Peyer's patch (tissue), 4 donors: ENCODE measurements around the gene TNIK. TPM values are rescaled to one million over a fixed set of nuclear protein-coding genes. Genes with fewer than 3 reads are reported as not detected.

ENCODE experiments used
- DNase-seq, 3 donors: peaks; one replicate each; pipeline ENCODE4 v3.0.0-alpha.2; 2017 to 2019
- H3K27ac ChIP-seq, 4 donors: fragments of 200-600 bp; sonication (generic); one replicate each; pipeline ENCODE4 v1.5.1; 2016 to 2019
- H3K27me3 ChIP-seq, 2 donors: fragments of 200-600 bp; sonication (generic); one replicate each; pipeline ENCODE4 v1.5.1; 2019
- H3K36me3 ChIP-seq, 3 donors: fragments of 200-600 bp; sonication (generic); one replicate each; pipeline ENCODE4 v1.5.1; 2016 to 2019
- H3K4me1 ChIP-seq, 4 donors: fragments of 200-600 bp; sonication (generic); one replicate each; pipeline ENCODE4 v1.5.1; 2016 to 2019
- H3K4me3 ChIP-seq, 4 donors: fragments of 200-600 bp; sonication (generic); 1 replicate in 3 of 4; 2 replicates in 1 of 4; pipeline ENCODE4 v1.5.1; 2016 to 2019; ENCODE audit warnings: mild to moderate bottlenecking in 1 of 4
- H3K9me3 ChIP-seq, 4 donors: fragments of 200-600 bp; sonication (generic); one replicate each; pipeline ENCODE4 v1.5.1; 2016 to 2019; ENCODE audit warnings: mild to moderate bottlenecking in 1 of 4
- POLR2A ChIP-seq, 2 donors: fragments of 450-650 bp; IDR thresholded peaks; one replicate each; pipeline ENCODE4 v1.5.1; 2017; ENCODE audit warnings: antibody characterized with exemption in 2 of 2, mild to moderate bottlenecking in 2 of 2, moderate library complexity in 2 of 2
- total RNA-seq, 4 donors: library from RNA; depleted of rRNA; stranded (reverse); fragments of >200 nt; gene quantifications; one replicate each; pipeline ENCODE4 v1.1.0, GENCODE V29; 2016
- TF ChIP-seq, protein P1 (sequence below), 6 experiments: fragments of 450-650 bp in 4 of 6; fragments of 200-600 bp in 2 of 6; sonication (generic) in 1 of 6; IDR thresholded peaks; one replicate each; pipeline ENCODE4 v1.5.1; 2017 to 2019; ENCODE audit warnings: antibody characterized with exemption in 6 of 6, mild to moderate bottlenecking in 3 of 6, moderate library complexity in 1 of 6

Gene TNIK
- total RNA-seq, 4 donors from 2014 or later, result 37.1 to 84.8 (median 74.4) TPM

DNA sequence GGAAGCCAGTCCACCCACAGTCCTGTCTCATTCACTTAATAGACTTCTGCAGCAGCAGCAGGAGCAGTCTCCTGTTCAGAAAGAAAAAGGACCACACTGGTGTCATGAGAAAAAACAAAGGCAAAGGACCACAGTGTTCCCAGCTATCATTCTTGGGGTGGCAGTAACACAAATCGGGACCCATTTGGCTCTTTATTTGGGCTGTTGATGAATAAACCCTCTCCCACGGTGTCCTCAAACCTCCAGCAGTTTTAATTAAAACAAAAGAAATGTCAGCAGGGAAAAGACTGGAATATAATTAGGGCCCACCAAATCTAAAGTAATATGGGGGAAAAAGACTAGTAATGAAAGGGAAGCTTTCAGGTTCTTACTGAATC lies 223.2 kb downstream of the TNIK start:
- no peak for DNase-seq
- no peak for TF ChIP-seq POLR2A (IDR thresholded peaks at IDR 0.05)
- TF ChIP-seq, protein P1, sequence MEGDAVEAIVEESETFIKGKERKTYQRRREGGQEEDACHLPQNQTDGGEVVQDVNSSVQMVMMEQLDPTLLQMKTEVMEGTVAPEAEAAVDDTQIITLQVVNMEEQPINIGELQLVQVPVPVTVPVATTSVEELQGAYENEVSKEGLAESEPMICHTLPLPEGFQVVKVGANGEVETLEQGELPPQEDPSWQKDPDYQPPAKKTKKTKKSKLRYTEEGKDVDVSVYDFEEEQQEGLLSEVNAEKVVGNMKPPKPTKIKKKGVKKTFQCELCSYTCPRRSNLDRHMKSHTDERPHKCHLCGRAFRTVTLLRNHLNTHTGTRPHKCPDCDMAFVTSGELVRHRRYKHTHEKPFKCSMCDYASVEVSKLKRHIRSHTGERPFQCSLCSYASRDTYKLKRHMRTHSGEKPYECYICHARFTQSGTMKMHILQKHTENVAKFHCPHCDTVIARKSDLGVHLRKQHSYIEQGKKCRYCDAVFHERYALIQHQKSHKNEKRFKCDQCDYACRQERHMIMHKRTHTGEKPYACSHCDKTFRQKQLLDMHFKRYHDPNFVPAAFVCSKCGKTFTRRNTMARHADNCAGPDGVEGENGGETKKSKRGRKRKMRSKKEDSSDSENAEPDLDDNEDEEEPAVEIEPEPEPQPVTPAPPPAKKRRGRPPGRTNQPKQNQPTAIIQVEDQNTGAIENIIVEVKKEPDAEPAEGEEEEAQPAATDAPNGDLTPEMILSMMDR (IDR thresholded peaks at IDR 0.05), result no peak
- Histone ChIP-seq H3K9me3 (no peaks in the 10 kb centered on the region), H3K27me3 (no peaks in the 10 kb centered on the region), H3K36me3 (no peaks in the 10 kb centered on the region), H3K4me3 (no peak overlapping the region), H3K27ac (no peak overlapping the region), H3K4me1 (no peaks in the 10 kb centered on the region)

DNA sequence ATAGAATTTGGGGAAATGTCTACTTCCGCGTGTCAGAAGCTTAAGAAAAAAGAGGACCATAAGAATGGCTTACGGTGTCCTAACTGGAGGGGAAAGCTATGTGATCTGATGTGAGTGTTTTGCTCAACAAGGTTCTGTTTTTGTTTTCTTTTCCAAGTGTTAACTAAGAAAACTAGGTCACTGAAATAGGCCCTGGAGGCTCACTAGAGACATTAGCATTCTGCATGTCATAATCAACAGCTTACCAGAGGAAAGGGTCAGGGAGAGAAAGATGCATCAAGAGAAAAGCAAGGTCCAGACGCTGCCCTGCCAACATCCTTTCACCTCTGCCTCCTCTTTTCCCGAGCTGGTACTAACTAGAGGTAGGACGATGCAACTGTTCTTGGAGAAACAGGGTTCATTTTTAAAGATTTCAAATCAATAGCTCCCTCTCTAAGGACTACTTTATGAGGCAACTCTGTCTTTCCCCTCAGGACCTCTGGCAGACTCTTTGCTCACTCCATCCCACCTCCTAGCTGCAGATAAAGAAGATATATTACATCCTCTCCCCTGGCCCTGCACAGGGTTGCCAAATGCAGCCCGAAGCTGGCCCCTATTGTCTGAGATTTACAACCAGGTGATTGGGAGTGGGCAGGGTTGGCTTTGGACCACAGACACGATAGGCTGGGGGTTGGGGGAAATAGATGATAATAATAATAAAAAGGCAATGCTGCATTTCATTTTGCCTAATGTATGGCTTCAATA lies 223.8 kb downstream of the TNIK start:
- Histone ChIP-seq H3K27ac (no peak overlapping the region), H3K36me3 (no peaks in the 10 kb centered on the region), H3K4me3 (no peak overlapping the region), H3K4me1 (no peaks in the 10 kb centered on the region), H3K9me3 (no peaks in the 10 kb centered on the region), H3K27me3 (no peaks in the 10 kb centered on the region)
- TF ChIP-seq, protein P1 (IDR thresholded peaks at IDR 0.05), result no peak
- no peak for TF ChIP-seq POLR2A (IDR thresholded peaks at IDR 0.05)
- DNase-seq, result no peak

DNA sequence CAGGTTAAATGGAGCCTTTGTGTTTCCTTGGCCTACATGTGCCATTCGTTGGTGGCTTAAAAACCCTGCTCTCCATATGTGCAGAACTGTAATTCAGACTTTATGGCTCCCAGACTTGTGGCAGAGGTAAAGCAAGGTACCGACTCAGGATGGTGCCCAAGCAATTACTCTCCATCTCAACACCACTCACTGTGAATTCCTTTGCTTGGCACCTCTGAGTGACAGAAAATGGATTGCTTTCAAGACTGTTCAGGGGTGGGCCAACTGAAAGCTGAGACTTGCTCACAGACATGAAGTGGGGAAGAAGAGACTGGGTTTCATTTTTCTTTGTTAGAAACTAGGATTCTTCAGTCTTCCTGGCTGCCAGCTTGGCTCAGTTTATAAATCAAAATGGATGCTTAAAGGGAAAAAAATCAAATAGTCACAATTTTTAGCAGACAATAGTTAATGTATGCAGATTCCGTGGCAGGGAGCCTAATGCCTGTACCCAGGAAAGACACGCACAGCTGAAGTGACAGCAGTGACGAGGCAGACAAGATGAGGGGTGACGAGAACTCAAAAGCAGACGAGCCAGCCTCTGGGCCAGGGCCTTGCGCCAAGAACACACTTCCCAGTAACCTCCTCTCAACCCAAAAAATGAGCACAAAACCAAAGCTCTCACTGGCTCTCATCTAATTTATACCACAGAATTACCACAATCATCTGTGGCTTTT lies 225.8 kb downstream of the TNIK start:
- no peak for DNase-seq
- no peaks in the 10 kb centered on the region for H3K36me3 ChIP-seq
- TF ChIP-seq, protein P1 (IDR thresholded peaks at IDR 0.05), result no peak
- no peak for TF ChIP-seq POLR2A (IDR thresholded peaks at IDR 0.05)

DNA sequence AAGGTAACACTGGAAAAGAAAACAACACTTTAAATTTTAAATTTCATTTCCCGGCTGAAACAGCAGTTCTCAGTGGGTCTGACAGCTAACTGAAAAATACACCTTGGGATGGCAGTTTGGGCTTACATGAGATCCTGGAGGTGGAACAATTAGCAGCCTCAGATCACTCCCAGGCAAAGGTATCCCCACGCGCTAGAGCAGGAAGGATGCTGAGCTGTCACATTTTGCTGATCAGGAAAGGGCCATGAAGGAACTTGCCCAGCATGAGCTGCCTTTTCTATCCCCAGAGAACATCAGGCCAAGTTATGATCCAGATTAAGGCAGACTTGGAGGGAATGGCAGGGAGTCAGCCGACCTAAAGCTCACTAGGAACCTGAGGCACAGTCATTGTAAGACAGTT lies 228.8 kb downstream of the TNIK start:
- H3K27ac ChIP-seq, result no peak overlapping the region
- DNase-seq, result no peak
- TF ChIP-seq, protein P1 (IDR thresholded peaks at IDR 0.05), result no peak
- no peak for TF ChIP-seq POLR2A (IDR thresholded peaks at IDR 0.05)
- no peaks in the 10 kb centered on the region for H3K27me3 ChIP-seq
- H3K4me3 ChIP-seq, result no peak overlapping the region
- H3K4me1 ChIP-seq, result no peaks in the 10 kb centered on the region
- no peaks in the 10 kb centered on the region for H3K9me3 ChIP-seq
- H3K36me3 ChIP-seq, result peaks cover 0 to 5% (median 0%) of the 10 kb centered on the region in 3 donors

More for the DNA sequence above, 225.8 kb downstream of the TNIK start:
- Histone ChIP-seq H3K9me3 (no peaks in the 10 kb centered on the region), H3K27ac (no peak overlapping the region), H3K4me3 (no peak overlapping the region), H3K27me3 (no peaks in the 10 kb centered on the region), H3K4me1 (no peaks in the 10 kb centered on the region)

DNA sequence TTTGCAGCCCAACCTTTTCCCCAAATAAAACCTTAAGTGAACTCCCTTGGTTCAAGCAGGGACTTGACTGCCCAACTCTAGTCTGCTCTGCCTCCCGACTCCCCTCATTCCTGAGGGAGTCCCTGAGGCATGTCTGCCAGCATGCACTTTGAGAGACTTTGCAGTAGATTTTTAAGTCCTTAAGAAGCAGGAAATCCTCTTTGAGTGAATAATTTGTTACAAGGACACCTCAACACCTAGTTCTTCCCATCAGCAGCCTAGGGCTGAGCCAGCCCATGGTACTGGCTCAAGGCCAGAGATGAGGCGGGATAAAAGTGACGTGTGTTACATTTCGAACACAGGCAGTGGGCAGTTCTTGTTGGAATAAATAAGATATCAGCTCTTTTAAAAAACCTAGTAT lies 229.3 kb downstream of the TNIK start:
- TF ChIP-seq, protein P1 (IDR thresholded peaks at IDR 0.05), result no peak
- no peak for TF ChIP-seq POLR2A (IDR thresholded peaks at IDR 0.05)
- H3K27me3 ChIP-seq, result no peaks in the 10 kb centered on the region

More for the DNA sequence above, 229.3 kb downstream of the TNIK start:
- DNase-seq, result no peak
- Histone ChIP-seq H3K4me1 (no peaks in the 10 kb centered on the region), H3K36me3 (peaks cover 0 to 5% (median 0%) of the 10 kb centered on the region in 3 donors), H3K4me3 (no peak overlapping the region), H3K27ac (no peak overlapping the region), H3K9me3 (no peaks in the 10 kb centered on the region)
